ENCODE measurements around the gene EML4. TPM values are rescaled to one million over a fixed set of nuclear protein-coding genes. Genes with fewer than 3 reads are reported as not detected.

EML4 gene
- total and polyA plus RNA-seq, 9 of the 15 experiments (the other 6 are each of a cell fraction or from before 2014, with no cell fraction given) = 14.7 to 48.3 (median 36.5) TPM

GRCh38 chr2:42141687-42142546 lies 27.2 kb upstream of the EML4 start (continued):
- TF ChIP-seq MGA (IDR thresholded peaks at IDR 0.05) = peak; percentile 49
- TF ChIP-seq RERE (CRISPR knock-in tag; IDR thresholded peaks at IDR 0.05; ENCODE audit: borderline replicate concordance) = no peak
- TF ChIP-seq TBP (optimal IDR thresholded peaks at IDR 0.05; ENCODE audit: low read depth, low read length) = no peak
- TF ChIP-seq CC2D1A (IDR thresholded peaks at IDR 0.05) = no peak
- TF ChIP-seq CBX5 (IDR thresholded peaks at IDR 0.05; ENCODE audit: borderline replicate concordance, low read depth) = no peak
- TF ChIP-seq MCM5 (IDR thresholded peaks at IDR 0.05; ENCODE audit: low read depth) = no peak
- no peak for TF ChIP-seq CBFB (CRISPR knock-in tag; IDR thresholded peaks at IDR 0.05)
- TF ChIP-seq KDM4B (IDR thresholded peaks at IDR 0.05; ENCODE audit: borderline replicate concordance in 2 of 2, low read depth in 1 of 2) = no peak
